GM10847 (cell line): ENCODE measurements around the gene STRADB.

Experiments
- POLR2A ChIP-seq: IDR thresholded peaks from 2 replicates; pipeline ENCODE4 v1.6.1; 2011; ENCODE audit not compliant: insufficient read length; ENCODE audit errors: extremely low read depth

STRADB gene

DNA sequence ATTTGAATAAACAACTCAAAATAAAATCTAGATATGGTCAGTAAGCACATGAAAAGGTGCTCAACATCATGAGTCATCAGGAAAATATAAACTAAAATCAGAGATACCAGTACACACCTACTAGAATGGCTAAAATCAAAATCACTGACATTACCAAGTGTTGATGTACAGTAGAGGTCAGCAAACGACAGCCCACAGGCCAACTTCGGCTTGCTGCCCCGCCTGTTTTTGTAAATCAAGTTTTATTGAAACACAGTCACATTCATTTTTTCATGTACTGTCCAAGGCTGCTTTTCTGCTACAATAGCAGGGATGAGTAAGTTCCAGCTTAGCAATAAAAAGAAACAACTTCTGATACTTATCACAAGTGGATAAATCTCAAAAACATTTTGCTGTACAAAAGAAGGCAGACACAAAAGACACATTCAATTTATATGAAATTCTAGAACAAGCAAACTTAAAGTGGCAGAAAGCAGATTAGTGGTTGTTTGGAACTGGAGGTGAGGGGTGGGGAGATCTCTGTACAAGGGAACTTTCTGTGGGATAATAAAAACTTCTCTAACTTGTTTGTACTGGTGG lies 32.4 kb upstream of the STRADB start:
- no peak for TF ChIP-seq POLR2A

DNA sequence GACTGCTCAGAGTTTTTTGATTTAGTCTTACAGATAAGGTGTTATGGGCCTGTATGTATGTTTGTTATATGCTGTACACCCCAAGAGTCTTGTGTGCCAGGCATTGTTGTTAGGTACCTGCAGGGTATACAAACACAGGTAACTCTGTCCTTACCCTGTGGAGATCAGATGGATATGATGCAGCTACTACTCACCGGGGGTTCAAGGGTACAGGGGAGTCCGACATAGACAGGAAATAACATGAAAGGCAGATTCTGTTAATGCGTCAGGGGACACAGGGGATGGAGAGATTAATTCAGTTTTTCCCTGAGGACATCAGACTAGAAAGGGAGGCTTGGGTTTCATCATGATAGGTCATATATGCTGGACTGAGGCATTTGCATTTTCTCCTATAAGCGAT lies 31.6 kb upstream of the STRADB start:
- no peak for TF ChIP-seq POLR2A

DNA sequence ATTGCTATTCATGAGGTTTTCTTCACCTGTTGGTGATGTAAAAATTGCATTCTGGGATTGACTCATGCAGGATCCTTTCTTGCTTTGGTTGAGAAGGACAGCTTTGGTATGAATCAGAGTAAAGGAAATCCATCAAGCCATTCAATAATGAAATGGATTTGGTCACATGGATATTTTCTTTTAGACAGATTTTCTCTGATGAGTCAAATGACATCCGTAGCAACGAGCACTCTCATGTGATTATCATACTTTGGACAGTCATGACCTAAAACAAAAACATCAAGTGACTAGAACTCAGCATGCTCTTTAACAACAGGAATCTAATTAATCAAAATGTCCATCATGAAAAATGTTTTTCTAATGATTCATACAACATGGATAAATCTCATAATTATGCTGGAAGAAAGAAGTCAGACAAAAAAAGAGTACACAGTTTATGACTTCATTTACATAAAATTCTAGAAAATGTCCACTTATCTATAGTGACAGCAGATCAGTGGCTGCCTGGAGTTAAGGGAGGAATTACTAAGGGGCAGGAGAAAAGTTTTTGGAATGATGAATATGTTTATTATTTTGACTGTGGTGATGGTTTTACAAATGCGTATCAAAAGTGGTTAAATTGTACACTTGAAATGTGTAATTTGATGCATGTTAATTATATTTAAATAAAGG lies 31.0 kb upstream of the STRADB start:
- no peak for TF ChIP-seq POLR2A

DNA sequence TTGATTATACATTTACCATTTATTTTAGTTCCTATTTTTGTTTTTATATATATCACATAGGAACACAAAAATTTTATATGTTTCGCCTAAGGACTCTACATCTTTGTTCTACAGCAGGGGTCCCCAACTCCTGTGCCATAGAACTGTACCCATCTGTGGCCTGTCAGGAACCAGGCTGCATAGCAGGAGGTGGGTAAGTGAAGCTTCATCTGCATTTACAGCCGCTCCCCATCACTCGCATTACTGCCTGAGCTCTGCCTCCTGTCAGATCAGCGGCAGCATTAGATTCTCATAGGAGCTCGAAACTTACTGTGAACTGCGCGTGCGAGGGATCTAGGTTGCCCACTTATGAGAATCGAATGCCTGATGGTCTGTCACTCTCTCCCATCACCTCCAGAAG lies 25.6 kb upstream of the STRADB start:
- TF ChIP-seq POLR2A: no peak

DNA sequence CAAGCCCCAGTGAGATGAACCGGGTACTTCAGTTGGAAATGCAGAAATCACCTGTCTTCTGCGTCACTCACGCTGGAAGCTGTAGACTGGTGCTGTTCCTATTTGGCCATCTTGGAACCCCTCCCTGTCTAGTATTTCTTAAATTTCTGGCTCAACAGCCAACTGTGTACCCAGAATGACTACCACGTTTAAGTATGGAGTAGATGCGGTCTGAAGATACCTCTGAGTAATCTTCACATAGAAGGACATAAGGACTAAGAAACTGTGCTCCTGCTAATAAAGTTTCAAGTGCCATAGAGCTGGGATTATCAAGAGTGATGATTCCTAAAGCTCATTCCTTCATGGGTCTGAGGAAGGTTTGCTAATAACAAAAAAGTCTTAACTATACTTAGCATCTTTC lies 20.7 kb upstream of the STRADB start:
- no peak for TF ChIP-seq POLR2A

DNA sequence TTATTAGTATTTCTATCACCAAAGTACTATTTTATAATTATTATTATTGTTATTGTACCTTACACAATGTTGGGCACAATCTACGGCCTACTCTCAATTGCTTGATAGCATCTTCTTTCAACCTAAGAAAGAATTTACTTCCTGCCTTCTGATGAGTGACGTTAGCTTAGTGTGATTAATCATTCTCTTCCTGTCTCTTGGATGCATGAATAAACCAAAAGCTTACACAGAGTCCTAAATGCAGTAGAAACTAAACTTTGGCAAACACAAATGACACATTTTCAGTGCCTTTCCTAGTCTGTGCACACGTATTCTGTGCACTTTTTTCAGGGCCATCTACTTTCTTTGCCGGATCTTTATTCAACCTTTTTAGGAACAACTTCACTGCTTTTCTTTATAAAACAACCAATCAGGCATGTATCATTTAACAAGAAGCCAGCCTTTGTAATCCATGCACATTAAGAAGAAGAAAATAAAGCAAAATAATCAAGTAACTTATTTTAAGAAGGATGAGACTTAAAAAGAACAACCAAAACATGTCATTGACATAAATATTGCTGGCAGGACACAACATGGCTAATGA lies 19.4 kb upstream of the STRADB start:
- no peak for TF ChIP-seq POLR2A

DNA sequence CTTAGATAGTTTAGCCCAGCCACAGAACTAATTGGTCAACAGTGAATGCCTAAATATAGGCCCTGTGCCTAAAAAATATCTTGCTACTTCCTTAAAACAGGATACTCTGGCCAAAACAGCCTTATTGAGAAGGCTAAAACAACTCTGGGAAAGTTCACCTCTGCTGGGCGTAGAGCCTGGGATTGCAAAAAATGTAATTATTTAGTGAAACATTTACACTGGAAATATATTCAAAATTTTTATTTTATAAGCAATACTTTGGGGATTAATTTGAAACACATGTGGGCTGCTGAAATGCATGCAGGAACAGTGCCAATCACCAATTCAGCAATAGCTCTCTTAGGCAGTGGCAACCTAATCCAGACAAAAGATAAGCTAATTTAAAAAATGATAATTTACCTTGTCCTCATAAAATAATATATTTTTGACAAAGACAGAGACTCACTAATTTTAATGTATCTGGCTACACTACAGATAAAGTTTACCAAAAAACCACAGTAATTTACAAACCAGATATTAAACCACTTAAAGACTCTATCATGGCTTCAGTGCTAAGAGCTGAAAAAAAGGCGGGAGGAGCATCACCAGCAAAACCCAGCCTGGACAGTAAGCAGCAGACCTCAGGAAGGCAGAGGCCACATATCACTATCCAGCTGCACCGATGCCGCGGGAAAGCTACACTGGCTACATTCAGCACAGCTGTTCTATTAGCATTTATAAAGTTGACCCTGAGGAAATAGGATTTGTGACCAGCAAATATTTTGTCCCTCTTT lies 18.7 kb upstream of the STRADB start:
- no peak for TF ChIP-seq POLR2A

DNA sequence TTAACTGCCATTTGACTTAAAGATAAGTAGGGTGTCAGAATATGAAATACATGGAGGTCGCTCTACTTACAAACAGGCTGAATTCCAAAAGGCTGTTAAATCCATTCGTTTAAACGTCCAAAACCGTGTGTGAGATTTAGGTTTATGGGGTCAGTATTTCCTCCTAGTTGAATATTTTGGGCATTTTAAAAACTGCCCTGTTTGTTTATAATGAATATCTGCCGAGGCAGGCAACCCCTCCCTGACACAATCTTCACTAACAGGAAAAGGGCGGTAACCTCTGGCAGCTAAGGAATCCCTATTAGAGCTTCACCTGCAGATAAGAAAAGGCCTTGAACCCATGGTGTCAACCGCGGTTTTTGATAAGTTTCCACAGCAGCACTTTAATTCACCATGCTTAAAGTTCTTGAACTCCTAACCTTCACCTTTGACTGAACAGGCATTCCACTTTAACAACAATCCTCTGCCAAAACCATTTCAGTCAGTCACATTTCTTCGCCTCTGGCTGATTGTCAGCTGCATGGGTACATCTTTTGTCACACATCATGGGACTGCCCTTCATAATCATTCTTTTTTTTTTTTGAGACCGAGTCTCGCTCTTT lies 18.0 kb upstream of the STRADB start:
- no peak for TF ChIP-seq POLR2A

DNA sequence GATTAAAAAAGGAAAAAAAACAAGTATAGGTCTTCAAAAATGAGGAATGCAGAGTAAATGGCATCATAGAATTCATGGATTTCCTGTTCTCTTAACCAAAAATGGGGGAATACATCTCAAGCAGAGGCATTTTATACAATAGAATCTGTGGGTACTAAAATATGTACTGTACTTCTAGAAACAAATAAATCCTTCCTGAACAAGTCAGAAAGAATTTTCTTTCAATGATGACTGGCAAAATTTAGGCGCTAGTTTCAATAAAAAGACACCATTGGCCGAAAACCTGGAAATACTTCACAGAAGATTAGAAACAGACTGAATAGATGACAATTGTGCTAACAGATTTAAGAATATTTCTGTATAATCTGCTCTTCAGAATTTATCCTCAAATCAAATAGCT lies 15.4 kb upstream of the STRADB start:
- TF ChIP-seq POLR2A: no peak

DNA sequence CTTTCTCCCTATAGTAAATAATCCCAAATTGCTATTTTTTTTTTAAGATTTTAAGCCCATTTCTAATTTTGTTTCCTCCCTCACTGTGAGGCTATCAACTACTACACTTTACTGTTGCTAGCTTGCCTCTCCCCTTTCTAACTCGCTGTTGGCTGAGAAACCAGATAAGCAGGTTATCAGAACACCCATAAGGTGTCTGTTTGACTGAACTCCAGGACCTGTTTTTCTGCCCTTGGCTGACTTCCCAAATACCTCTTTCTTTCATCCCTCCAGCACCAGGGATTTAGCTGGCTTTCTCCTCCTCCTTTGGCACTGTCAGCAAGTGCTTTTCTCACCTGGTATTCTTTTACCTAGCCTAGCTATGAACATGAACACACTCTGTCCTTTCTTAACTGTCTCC lies 11.4 kb upstream of the STRADB start:
- TF ChIP-seq POLR2A: no peak

DNA sequence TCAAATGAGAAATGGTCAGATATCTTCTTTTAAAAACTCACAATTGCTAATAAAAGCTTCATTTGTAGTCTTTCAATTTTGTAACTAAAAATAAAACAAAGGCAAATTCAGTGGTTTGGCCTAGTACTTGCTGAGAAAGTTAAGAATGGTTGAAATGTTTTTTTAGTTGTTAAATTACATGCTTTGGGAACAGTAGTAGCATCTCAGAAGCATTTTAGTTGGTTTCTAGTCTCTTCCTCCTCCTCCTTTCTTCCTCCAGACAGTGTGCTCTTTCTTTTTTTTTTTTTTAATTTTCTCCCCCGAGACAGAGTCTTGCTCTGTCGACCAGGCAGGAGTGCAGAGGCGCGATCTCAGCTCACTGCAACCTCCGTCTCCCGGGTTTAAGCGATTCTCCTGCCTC lies 10.1 kb upstream of the STRADB start:
- TF ChIP-seq POLR2A: no peak

DNA sequence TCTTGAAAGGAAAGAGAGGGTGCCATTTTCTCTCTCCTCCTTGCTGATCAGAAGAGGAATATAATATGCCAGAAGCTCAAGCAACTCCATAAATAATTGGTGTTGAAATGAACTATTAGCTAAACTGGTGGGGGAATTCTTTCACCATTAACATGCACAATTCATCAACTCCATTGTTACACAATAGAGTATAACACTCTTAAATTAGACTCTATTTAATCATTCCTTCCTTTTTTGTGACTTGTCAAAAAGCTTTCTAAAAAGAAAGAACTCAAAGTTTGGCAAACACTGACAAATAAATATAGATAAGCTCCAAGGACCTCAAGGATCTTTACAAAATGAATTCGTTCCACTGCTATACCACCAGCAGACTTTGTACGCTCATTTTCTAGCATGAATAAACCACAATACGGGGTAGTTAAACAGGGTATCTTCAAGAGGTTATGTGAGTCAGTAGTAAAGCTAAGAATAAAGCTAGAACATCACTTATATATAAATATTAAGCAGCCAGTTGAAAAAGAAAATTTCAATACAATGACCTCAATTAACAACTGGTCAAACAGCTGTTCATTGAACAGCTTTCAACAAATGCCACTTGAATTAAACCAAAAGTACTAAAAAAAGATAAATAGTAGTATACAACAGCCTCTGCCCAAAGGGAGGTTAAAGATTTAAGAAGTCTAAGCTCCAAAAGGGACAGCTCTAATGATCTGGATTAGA lies 6.6 kb upstream of the STRADB start:
- no peak for TF ChIP-seq POLR2A

DNA sequence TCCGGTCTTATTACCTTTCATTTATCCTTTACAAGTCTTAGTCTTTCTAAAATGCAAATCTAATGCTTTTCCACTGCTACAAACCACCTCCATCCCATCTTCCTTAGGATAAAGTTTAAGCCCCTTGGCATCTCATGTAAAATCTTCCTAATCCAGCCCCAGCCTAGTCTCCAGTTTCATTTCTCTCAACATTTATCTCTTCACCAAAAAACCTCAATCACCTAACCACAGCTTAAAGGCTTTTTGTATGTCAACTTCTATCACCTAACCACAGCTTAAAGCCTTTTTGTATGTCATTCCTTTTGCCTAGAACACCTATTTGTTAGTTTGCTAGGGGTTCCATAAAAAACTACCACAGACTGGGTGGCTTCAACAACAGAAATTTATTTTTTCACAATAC lies 4.5 kb upstream of the STRADB start:
- no peak for TF ChIP-seq POLR2A

DNA sequence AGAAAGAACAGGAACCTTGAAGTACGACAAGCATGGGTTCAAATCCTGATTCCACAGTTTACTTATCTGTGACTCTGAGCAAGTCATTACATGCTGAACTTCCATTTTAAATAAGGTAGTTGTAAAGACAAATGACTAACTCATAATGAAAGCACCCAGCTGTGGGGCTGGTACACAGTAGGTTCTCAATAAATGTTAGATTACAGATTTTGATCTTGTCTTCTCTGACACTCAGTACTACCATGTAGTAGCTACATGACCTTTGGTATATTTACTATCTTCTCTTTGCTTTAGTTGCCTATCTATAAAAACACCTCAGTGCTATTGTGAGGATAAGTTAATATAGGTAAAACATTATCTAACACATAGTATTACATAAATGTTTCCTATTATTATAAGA lies 3.5 kb upstream of the STRADB start:
- TF ChIP-seq POLR2A: no peak

DNA sequence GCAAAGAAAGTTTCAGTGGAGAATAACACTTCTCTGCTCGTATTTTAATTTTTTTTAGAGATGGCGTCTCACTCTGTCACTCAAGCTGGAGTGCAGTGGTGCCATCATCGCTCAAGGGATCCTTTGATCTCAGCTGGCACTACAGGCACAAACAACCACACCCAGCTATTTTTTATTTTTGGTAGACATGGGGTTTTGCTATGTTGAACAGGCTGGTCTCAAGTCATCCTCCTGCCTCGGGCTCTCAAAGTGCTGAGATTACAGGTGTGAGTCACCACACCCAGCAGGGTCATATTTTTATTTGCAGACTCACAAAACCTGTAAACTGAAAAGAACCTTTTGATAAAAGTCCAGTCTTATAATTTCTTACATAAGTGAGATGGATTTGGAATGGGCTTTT lies 2.8 kb upstream of the STRADB start:
- no peak for TF ChIP-seq POLR2A

DNA sequence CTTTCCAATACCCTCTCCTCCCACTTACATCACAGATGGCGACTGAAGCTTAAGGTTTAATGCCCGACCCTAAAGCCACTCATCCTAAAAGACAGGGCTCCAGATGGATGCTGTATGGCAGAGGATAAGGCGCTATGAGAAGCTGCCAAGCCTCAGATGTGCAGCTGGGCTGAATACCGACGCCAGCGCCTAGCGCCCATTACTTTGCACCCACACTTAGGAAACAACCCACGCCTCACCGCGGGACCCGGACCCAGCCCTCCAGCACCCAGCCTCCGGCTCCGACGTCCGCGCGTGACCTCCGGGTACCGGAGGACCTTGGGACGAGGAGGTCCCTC lies 617 bp upstream of the STRADB start:
- no peak for TF ChIP-seq POLR2A
